AG08396 (cell line): Measurements from ENCODE around the gene RBM10.
A peak's percentile ranks its signal among the peaks of the same experiment; 100 is the strongest.

Experiments
- DNase-seq: peaks from one replicate; pipeline ENCODE4 v3.0.0; 2012; ENCODE audit warnings: low spot score, mixed read lengths

Gene RBM10

DNA sequence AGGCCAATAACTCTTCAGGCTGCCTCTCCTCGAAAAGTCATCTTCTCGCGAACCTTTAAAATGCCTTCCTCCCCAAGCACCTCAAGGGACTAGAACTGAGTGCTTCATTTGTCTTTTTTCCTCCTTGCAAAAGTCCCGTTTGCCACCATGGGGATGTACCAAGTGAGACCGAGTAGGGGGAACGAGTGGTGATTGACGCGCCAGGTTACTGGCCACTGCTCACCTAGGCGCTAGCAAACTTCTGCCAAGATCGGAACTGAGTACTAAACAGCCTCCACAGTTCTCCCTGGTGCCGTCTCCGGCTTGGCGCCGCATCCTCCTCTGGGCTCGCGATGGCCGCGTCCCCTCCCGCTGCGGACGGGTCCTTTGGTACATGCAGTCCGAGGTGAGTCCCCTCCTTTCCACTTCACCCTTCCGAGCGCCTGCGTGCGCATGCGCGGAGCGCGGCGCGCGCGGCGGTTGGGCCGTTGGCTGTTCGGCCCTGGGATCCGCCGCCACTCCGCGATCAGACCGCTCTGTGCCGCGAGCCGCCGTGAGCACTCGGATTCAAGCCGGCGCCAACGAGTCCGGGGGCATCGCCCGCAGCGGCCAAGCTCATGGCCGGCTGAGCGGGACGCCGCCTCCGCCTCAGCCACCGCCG is 73.4 kb downstream of the RBM10 start, which contains the start of gene CDK16:
CDK16 (plus strand) TSS at position 402 of the 640 bp plus-strand sequence. CDS start 4,877 bp downstream, outside the sequence.
- peak; percentile 97 for DNase-seq

DNA sequence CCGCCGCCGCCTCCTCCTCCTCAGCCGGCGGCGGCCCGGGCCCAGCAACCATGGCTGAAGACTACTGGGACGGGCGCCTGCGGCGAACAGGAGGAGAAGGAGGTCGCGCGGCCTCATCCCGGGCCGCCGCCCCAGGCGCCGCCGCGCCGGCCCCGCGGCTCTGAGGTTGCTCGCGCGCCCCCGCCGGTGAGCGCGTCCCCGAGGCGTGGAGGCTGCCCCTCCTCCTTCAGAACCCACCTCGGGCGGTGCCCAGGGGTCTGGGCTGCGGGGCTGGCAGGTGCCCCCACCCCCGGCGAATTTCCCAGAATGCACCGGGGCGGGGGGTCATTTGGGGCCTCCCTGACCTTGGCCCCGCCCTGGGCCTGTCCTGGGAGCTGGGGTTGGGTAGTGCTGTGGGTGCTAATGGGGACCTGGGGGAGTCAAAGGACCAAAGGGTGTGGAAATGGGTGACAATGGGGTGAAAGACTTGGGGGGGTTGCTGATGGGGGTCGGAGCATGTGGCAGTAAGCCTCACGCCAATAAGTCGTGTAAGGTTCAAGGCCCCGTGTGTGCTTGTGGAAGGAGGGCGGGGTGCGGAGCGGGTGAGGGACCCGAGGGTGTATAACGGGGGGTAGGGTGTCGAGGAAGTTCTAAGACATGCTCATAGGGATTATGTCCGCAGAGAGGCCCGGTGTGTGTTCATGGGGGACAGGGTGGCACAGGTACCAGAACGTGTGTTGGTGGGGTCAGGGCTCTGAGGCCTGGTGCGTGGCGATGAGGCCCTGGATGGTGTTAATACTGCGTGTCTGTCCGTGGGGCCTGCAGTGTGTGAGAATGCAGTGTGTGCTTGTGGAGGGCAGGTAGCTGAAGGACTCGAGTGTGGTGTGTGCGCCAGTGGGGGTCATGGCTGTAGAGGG is 74.1 kb downstream of the RBM10 start:
- peak; percentile 41 for DNase-seq

DNA sequence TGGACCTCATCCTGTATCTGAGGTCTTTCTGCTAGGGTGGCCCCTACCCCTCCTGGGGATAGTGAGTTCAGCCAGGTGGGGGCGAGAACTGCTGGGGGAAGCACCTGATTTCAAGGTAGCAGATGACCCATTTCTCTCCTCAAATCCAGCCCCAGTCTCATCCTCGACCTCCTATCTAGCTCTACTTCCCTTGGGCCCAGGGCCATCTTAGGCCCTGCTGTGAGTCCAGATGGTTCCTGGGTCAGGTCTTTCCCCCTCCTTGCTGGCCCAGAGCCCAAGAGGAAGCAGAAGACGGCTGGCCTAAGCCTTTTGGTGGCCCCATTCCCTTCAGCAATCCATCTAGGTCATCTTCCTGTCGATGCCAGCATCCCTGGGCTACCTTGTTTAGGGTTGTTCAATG is 76.7 kb downstream of the RBM10 start:
- DNase-seq: no peak

DNA sequence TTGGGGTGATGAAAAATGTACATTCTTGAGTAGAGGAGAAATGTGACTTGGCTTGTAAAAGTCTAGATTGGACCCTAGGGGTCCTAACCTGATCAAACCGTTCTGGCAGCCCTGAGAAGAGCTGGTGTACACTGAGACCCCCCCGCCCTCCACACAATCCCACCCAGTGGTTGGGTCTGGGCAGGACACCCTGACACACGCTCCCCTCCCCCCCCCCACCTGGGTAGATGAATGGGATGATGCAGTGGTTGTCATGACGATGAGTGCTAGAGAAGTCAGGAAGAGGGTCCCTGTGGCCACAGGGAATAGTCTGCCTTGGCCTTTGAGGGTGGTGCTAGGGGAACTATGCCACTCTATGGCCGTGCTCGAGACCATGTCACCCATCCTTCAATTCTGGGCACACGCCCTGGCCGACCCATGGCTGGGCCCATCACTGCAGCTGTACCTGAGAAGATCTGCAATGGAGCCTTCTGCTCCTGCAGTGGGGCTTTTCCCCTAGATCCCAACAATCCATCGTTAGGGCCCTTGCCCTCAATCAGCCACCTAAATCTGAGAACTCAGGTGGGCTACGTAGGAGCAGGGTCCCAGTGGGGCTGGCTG is 77.8 kb downstream of the RBM10 start:
- DNase-seq: no peak

DNA sequence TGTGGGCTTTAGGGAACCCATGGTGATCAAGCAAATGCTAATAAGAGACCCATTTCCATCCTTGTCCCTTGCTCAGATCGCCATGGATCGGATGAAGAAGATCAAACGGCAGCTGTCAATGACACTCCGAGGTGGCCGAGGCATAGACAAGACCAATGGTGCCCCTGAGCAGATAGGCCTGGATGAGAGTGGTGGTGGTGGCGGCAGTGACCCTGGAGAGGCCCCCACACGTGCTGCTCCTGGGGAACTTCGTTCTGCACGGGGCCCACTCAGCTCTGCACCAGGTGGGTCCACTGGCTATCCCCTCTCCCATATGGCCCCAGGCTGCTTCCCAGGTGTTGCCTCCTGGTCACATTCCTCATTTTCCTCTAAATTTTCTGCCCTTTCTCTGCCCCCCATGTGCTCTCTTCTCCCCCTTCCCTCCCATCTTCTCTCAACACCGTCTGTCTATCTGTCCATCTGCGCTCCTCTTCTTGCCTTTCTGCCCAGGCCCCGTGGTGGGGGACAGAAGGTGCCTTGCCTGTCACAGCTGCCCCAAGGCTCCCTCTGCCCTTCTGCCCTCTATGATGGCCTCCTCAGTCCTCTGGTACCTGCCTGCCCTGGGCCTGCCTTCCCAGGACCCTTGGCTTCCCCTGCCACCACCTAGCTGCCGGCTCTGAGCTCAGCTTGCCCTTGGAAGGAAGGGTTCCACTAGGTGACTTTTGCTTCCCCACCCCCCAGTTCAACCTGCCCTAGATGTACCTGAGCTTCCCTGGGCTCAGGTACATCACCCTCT is 78.6 kb downstream of the RBM10 start:
- no peak for DNase-seq

DNA sequence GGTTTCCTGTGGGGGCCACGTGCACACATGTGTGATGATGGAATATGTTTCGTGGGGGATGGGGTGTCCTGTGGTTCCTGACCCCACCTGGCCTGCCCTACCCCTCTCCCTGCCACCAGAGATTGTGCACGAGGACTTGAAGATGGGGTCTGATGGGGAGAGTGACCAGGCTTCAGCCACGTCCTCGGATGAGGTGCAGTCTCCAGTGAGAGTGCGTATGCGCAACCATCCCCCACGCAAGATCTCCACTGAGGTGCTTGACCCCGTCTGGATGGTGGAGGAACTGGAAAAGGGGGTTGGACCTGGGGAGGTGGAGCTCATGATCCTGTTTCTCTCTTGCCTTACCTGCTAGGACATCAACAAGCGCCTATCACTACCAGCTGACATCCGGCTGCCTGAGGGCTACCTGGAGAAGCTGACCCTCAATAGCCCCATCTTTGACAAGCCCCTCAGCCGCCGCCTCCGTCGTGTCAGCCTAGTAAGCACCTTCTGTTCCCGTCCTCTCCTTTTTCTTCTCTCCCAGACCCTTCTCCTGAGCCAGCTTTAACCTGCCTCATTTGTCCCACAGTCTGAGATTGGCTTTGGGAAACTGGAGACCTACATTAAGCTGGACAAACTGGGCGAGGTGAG is 79.4 kb downstream of the RBM10 start:
- no peak for DNase-seq

DNA sequence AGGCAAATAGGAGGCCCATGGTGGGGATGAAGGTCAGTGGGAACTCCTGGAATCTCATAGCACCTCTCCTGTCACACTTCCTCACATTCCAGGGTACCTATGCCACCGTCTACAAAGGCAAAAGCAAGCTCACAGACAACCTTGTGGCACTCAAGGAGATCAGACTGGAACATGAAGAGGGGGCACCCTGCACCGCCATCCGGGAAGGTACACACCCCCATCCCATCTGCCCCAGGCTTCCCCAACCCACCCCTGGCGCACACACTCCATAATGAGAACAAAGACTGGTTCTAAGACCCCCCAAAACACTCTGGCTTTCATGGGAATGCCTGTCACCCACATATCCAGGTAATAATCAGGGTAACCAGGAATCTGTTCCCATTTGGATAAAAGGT is 79.9 kb downstream of the RBM10 start:
- no peak for DNase-seq

DNA sequence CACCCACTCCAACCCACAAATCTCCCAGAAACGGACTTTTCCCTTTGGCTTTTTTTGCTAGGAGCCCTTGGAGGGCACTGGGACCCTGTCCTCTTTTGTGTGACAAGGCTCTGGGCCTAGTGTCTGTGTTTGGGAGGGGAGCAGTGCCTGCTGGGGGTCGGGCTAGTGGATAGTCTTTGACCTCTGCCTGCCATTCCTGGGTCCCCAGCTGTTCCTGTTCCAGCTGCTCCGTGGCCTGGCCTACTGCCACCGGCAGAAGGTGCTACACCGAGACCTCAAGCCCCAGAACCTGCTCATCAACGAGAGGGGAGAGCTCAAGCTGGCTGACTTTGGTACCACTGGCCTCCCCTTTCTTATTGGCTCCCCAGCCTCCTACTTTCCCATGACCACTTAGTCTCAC is 81.0 kb downstream of the RBM10 start:
- DNase-seq: no peak

DNA sequence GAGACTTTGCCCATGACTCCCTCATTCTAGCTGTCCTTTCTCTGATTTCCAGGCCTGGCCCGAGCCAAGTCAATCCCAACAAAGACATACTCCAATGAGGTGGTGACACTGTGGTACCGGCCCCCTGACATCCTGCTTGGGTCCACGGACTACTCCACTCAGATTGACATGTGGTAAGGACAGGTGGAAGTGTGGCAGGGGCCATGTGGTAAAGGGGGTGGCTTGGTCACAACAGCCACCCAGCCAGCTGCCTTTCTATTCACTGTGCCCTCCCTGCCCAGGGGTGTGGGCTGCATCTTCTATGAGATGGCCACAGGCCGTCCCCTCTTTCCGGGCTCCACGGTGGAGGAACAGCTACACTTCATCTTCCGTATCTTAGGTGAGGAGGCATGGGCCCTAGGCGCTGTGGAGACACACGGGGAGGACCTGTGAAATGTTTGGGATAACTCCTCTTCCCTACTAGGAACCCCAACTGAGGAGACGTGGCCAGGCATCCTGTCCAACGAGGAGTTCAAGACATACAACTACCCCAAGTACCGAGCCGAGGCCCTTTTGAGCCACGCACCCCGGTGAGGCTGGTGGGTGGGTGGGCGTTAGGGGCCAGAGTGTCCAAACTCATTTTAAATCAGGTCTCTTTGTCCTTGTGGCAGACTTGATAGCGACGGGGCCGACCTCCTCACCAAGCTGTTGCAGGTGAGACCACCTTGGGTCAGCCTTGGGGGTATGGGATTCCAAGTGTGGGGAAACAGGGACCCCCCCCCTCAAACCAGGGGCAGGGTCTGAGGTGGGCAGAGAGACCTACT is 81.7 kb downstream of the RBM10 start:
- no peak for DNase-seq

DNA sequence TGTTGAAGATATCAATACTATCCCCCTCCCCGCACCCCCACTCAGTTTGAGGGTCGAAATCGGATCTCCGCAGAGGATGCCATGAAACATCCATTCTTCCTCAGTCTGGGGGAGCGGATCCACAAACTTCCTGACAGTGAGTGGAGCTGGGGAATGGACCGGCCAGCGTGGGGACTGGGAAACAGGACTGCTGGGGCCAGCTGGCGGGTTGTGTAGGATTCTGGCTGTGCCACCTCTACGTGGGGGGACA is 82.2 kb downstream of the RBM10 start:
- no peak for DNase-seq

DNA sequence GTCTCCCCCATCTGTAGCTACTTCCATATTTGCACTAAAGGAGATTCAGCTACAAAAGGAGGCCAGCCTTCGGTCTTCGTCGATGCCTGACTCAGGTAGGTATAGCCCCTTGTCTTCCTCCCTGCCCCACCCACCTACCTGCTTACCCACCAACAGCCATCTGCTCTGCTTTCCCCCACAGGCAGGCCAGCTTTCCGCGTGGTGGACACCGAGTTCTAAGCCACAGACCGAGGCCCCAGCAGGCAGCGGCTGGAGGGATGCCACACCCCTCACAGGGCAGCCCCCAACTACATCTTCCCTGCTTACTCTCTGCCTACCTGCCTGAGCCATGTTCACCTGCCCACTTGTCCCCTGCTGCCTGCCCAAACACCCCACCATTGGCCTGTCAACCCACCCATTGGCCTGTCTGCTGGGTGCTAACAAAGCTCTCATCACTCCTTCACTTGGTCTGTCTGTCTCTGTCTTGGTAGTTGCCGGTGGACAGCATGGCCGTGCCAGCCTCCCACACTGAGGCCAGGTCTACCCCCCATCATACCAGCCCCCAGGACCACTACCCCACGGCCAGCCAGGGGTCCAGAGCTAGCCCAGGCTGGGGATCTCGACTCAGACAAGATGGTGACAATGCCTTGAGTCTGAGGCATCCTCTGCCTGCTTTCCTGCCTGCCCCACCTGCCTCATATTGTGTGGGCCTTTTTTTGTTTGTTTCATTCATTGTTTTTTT is 83.7 kb downstream of the RBM10 start:
- DNase-seq: no peak

DNA sequence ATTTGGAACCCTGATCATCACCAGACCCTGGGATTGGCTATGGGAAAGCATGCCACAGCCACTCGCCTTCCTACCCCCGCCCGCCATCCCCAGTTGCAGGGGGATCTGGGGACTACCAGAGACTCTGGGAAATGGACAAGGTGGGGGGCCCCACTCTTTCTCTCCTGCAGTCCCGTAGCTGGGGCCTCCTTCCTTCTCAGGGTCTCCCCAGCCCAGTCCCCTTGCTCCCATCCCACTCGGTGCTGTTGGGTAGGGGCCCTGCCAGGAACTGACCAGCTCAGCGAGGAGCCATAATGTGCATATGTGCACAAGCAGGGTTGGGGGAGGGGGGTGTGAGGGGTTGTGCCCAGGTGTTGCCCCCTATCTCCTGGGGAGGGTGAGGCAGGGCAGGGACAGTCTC is 84.4 kb downstream of the RBM10 start:
- no peak for DNase-seq

DNA sequence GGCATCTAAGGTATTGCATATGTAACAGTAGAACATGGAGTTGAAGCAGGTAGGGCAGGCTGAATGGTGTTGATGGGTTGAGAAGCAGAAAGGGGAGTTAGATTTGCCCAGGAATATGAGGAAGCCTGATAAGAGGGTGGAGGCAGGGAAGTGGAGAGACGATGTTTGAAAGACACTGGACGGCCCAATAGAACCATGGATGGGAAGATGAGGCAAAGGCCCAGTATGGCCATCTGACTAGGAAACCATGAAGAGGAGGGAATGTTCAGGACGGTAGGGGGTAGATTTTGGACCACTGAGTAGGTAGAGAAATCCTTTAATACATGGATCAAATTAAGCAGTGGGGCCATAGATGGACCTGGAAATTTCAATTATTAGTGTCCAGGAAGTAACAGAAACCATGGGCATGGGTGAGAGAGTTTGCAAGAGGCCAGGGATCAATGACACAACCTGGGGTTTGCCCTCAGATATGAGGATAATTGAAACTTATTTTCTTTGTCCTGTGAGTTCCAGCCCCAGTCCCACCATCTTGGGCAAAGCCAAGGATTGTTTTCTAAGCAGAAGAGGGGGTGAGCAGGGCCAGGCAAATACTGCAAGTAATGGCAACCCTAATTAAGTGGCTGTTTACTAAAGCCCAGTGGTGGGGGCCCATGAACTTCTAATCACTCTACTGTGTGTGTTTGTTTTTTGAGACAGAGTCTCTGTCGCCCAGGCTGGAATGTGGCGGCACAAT is 85.3 kb downstream of the RBM10 start:
- no peak for DNase-seq

DNA sequence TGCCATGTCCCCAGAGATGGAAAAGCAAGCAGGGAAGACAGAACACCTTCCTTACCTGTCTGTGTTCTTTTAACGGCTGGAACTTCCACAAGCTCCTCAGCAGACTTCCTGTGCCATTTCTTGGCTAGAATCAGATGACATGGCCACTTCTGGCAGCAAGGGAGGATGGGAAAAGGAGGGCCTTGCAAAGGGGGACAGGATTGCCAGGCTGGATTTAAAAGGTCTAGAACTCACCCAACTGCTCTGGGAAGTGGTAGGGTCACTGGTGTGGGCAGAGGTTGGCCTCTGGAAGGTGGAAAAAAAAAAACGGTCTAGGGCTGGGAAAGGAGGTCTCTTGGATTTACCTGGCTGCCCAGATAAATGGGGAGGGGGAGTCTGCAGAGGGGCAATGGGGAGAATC is 86.1 kb downstream of the RBM10 start:
- no peak for DNase-seq

DNA sequence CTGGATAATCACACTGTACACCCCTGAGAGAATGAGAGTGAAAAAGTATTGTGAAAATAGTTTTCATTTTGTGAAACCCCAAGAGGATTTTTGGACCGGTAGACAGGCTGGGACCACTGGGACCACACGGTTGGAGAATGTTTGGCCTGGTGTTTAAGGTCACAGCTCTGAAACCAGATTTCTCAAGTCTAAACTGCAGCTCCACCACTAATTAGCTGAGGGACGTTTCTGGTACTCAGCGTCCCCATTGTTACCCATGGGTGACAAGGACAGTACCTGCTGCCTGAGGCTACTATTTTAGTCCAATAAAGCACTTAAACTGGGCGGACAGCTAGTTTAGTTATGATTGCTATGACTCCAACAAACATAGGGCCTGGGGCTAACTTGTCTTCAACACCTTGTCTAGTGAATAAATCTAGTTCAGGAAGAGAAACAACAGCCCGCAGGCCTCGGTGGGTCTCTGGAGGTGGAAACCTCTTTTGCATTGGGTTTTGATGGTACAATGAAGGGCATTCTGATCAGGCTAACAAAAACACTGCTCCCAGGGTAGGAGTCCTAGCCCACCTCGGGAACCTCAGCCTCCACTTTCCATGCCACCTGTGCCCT is 87.3 kb downstream of the RBM10 start:
- DNase-seq: no peak

DNA sequence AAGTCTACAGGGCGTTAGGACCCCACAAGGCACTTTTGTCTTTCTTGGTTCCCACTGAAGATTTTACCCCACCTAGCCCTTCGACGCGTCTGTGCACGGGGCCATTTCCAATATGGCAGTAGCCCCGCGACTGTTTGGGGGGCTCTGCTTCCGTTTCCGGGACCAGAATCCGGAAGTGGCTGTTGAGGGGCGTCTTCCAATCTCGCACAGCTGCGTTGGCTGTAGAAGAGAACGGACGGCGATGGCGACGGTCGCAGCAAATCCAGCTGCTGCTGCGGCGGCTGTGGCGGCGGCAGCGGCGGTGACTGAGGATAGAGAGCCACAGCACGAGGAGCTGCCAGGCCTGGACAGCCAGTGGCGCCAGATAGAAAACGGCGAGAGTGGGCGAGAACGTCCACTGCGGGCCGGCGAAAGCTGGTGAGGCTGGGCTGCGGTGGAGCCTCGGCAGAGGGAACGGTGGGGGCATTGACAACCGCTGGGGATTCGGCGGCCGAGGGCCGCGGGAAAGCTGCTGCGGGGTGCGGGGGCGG is 87.8 kb downstream of the RBM10 start, which contains the start of gene USP11:
USP11 (plus strand) TSS at position 207 of the 530 bp plus-strand sequence; CDS start at position 242, 35 bp downstream.
- DNase-seq: peak; percentile 45

DNA sequence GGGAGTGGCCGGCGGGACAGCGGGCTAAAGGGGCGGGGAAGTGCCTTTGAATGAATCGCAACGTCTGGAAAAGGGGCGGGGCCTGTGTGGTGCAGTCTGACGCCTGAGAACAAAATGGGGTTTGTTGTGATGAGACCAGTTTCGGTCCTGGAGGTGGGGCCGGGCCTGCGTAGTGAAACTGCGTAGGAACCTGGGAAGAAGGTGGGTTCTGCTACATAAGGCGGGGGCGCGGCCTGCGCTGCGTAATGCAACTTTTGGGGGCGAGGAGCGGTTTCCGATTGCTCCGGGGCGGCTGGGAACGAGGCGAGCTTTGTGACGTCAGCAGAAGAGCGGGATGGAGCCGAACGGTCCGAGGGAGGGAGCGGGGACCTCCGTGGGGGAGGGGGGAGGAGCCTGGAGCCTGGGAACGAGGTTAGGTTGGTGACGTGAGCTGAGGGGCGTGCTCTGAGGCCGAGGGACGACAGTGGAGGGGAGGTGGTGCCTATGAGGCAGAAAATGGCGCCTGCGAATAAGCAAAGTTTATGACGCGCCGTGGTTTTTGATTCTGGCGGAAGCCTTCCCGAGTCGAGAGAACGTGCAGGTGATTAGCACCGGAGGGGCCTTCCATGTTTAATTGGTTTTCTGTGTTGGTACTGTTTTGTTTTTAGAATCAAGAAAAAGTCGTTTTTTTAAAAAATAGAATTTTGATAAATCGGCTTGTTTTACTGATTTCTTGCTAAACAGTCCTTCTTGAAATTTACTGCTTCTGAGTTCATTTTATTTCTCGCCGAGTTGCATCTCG is 88.5 kb downstream of the RBM10 start:
- peak; percentile 89 for DNase-seq

DNA sequence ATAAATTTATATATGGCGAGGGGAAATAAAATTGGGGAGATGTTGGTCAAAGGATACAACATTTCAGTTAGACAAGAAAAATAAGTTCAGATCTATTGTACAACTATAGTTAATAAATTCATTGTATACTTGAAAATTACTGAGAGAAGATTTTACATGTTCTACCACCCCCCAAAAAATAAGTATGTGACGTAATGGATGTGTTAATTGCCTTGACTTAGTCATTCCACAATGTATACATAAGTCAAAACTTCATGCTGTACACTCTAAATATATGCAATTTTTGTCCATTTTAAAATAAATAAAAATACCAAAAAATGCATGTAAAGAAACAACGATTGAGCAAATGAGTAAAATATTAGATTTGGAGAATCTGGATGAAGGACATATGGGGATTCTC is 89.6 kb downstream of the RBM10 start:
- no peak for DNase-seq
